RWPE1 (cell line): ENCODE results near the gene SSBP3.

Experiments
- CTCF ChIA-PET: fragments of 350-600 bp; sonication (Branson Sonifier 250); formaldehyde crosslinking; extraction: SDS; loops from one replicate; lab custom pipeline; 2021; lab: Yijun Ruan, JAX
- POLR2A ChIA-PET: fragments of 400-600 bp; formaldehyde crosslinking; extraction: SDS; loops from one replicate; lab custom pipeline; 2020; ENCODE audit warnings: antibody characterized with exemption; ENCODE audit not compliant: low non-redundant PET; lab: Yijun Ruan, JAX
- DNase-seq: peaks from one replicate; pipeline ENCODE4 v3.0.0; 2012; ENCODE audit warnings: low spot score
- H3K27ac ChIP-seq: fragments of 450-650 bp; 2 replicates; pipeline ENCODE4 v1.5.1; 2017
- CTCF ChIP-seq: fragments of 450-650 bp; conservative IDR thresholded peaks from 2 replicates; pipeline ENCODE4 v1.5.1; 2017; ENCODE audit warnings: low read depth, mild to moderate bottlenecking

Gene SSBP3

GRCh38 chr1:54397090-54397591 is 9.1 kb downstream of the SSBP3 start:
- ChIA-PET CTCF (interaction anchor here (0.6 kb wide), 1 partner anchor 21 kb away, joined by 3 read pairs; no protein-coding TSS in a partner anchor), POLR2A (interaction anchor here (0.7 kb wide), 1 partner anchor 359 kb away, joined by 10 read pairs; no protein-coding TSS in a partner anchor)
- TF ChIP-seq CTCF: no peak
- DNase-seq: no peak
- H3K27ac ChIP-seq: peak overlapping the region; percentile 47

- DNase-seq: no peak
Measured at GRCh38 chr1:54396261-54396933, 9.8 kb downstream of the SSBP3 start.

GRCh38 chr1:54395281-54395934 is 10.8 kb downstream of the SSBP3 start:
- ChIA-PET POLR2A (no interaction called here), CTCF (interaction anchor here (1.1 to 1.4 kb wide), 2 partner anchors 9 to 92 kb away, joined by 5 read pairs; no protein-coding TSS in a partner anchor)
- no peak for DNase-seq
- no peak overlapping the region for H3K27ac ChIP-seq
- TF ChIP-seq CTCF: no peak

More at GRCh38 chr1:54396261-54396933, 9.8 kb downstream of the SSBP3 start:
- ChIA-PET CTCF (interaction anchor here (0.6 kb wide), 1 partner anchor 20 kb away, joined by 3 read pairs; no protein-coding TSS in a partner anchor), POLR2A (interaction anchor here (0.6 to 0.7 kb wide), 2 partner anchors 175 to 360 kb away, joined by 5 to 10 read pairs; no protein-coding TSS in a partner anchor)
- no peak for TF ChIP-seq CTCF
- peak overlapping the region; percentile 47 for H3K27ac ChIP-seq

GRCh38 chr1:54394104-54394503 is 12.1 kb downstream of the SSBP3 start:
- no peak for DNase-seq
- no peak for TF ChIP-seq CTCF
- ChIA-PET CTCF (interaction anchor here (0.6 to 0.7 kb wide), 2 partner anchors 21 to 100 kb away, joined by 4 to 7 read pairs; no protein-coding TSS in a partner anchor), POLR2A (no interaction called here)
- H3K27ac ChIP-seq: no peak overlapping the region

- POLR2A ChIA-PET: no interaction called here
- no peak for TF ChIP-seq CTCF
- CTCF ChIA-PET: no interaction called here
- no peak overlapping the region for H3K27ac ChIP-seq
- no peak for DNase-seq
Measured at GRCh38 chr1:54392401-54392800, 13.8 kb downstream of the SSBP3 start.

GRCh38 chr1:54391450-54392209 is 14.6 kb downstream of the SSBP3 start:
- POLR2A ChIA-PET: no interaction called here
- CTCF ChIA-PET: no interaction called here

More at GRCh38 chr1:54391450-54392209, 14.6 kb downstream of the SSBP3 start:
- H3K27ac ChIP-seq: no peak overlapping the region
- DNase-seq: no peak
- TF ChIP-seq CTCF: no peak
